ENCODE data around the gene FUT1. TPM values are rescaled to one million over a fixed set of nuclear protein-coding genes. Genes with fewer than 3 reads are reported as not detected.

FUT1 gene
- polyA plus RNA-seq, 1 donor (not counting 4 experiments of a cell fraction or from before 2014, with no cell fraction given), result 3.7 TPM

GRCh38 chr19:48739404-48740163, 12.9 kb downstream of the FUT1 start:
- H3K27ac ChIP-seq (ENCODE audit: control insufficient read depth, insufficient read depth, low read length), result no peak overlapping the region
- no peaks in the 10 kb centered on the region for H3K27me3 ChIP-seq (ENCODE audit: control insufficient read depth, extremely low read depth, insufficient read depth, low read length)
- no peaks in the 10 kb centered on the region for H3K79me2 ChIP-seq (ENCODE audit: control insufficient read depth, insufficient read depth, low read length)
- peaks cover 16% of the 10 kb centered on the region for H3K4me1 ChIP-seq (ENCODE audit: control insufficient read depth, extremely low read depth, insufficient read depth, low read length)
- H3K4me2 ChIP-seq (ENCODE audit: control insufficient read depth, extremely low read depth, insufficient read depth, low read depth, low read length), result peak overlapping the region; percentile 74
- TF ChIP-seq, protein P1, sequence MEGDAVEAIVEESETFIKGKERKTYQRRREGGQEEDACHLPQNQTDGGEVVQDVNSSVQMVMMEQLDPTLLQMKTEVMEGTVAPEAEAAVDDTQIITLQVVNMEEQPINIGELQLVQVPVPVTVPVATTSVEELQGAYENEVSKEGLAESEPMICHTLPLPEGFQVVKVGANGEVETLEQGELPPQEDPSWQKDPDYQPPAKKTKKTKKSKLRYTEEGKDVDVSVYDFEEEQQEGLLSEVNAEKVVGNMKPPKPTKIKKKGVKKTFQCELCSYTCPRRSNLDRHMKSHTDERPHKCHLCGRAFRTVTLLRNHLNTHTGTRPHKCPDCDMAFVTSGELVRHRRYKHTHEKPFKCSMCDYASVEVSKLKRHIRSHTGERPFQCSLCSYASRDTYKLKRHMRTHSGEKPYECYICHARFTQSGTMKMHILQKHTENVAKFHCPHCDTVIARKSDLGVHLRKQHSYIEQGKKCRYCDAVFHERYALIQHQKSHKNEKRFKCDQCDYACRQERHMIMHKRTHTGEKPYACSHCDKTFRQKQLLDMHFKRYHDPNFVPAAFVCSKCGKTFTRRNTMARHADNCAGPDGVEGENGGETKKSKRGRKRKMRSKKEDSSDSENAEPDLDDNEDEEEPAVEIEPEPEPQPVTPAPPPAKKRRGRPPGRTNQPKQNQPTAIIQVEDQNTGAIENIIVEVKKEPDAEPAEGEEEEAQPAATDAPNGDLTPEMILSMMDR (optimal IDR thresholded peaks at IDR 0.05 in 1 of 3, IDR thresholded peaks at IDR 0.05 in 1 of 3, conservative IDR thresholded peaks at IDR 0.05 in 1 of 3; ENCODE audit: extremely low read depth in 1 of 3, insufficient read depth in 2 of 3, low read length in 3 of 3), result no peak
- TF ChIP-seq EZH2 (IDR thresholded peaks at IDR 0.05; ENCODE audit: low read length), result no peak
- H4K20me1 ChIP-seq (ENCODE audit: control insufficient read depth, extremely low read depth, insufficient read depth, low read length), result no peaks in the 10 kb centered on the region
- H3K4me3 ChIP-seq (ENCODE audit: control insufficient read depth in 2 of 3, extremely low read depth in 1 of 3, insufficient read depth in 2 of 3, low read depth in 1 of 3, low read length in 3 of 3), result peak overlapping the region; percentile 34 to 53 (median 53)
- H3K9me3 ChIP-seq (ENCODE audit: control insufficient read depth, low read depth, low read length), result no peaks in the 10 kb centered on the region
- no peak for DNase-seq (ENCODE audit: low read depth, low spot score)
- H3K36me3 ChIP-seq (ENCODE audit: control insufficient read depth in 2 of 2, extremely low read depth in 1 of 2, insufficient read depth in 2 of 2, low read length in 2 of 2), result no peaks in the 10 kb centered on the region
- peak overlapping the region; percentile 47 for H3K9ac ChIP-seq (ENCODE audit: control insufficient read depth, extremely low read depth, insufficient read depth, low read length)
- FAIRE-seq, result no peak
- H3K9me1 ChIP-seq (ENCODE audit: control insufficient read depth, extremely low read depth, insufficient read depth, low read length), result no peaks in the 10 kb centered on the region
- dilution Hi-C loops (cut with MboI; ENCODE audit: extremely low pct_ligation_motif_present, low sequenced_read_pairs), result no loop called here
- H2AFZ ChIP-seq (ENCODE audit: control insufficient read depth, low read length), result peak overlapping the region; percentile 66

DNA sequence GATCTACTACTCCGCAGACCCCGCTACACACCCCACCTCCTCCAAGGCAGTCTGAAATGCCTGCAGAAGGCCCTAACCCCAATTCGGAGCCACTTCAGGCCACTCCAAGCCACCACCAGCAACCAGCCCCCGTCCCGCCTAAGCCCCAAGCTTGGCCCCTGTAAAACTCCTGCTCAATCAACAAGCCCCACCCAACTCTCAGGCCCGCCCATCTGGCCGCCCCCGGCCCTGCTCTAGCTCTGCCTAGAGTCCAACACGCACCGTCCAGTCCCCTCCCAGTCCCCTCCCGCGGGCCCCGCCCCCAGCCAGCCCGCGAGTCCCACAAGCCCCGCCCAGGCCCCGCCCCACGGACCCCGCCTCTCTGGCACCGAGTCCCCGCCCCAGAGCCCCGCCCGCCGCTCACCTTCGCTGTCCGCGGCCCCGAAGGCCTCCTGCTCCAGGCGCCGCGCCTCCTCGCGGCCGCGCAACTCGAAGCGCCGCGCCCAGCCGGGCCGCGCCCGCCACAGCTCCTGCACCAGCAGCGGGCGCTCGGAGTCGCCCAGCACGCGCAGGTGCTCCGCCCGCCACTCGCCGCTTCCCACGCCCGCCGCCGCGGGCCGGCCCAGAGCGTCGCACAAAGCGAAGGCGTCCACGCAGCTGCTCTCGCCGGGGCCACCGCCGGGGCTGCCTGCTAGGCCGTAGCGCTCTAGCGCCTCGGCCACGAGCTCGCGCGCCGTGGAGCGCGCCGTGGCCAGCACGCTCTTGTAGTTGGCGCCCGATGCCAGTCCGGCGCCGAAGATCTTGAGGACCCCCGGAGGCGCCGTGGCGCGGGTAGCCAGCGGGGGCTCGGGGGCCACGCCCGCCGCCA, 13.7 kb downstream of the FUT1 start:
- Histone ChIP-seq H3K4me2 (ENCODE audit: control insufficient read depth, extremely low read depth, insufficient read depth, low read depth, low read length) (peak overlapping the region; percentile 74), H3K36me3 (ENCODE audit: control insufficient read depth in 2 of 2, extremely low read depth in 1 of 2, insufficient read depth in 2 of 2, low read length in 2 of 2) (no peaks in the 10 kb centered on the region), H3K9ac (ENCODE audit: control insufficient read depth, extremely low read depth, insufficient read depth, low read length) (peak overlapping the region; percentile 47), H3K27me3 (ENCODE audit: control insufficient read depth, extremely low read depth, insufficient read depth, low read length) (no peaks in the 10 kb centered on the region), H3K9me3 (ENCODE audit: control insufficient read depth, low read depth, low read length) (no peaks in the 10 kb centered on the region), H3K79me2 (ENCODE audit: control insufficient read depth, insufficient read depth, low read length) (no peaks in the 10 kb centered on the region), H3K27ac (ENCODE audit: control insufficient read depth, insufficient read depth, low read length) (no peak overlapping the region), H3K4me3 (ENCODE audit: control insufficient read depth in 2 of 3, extremely low read depth in 1 of 3, insufficient read depth in 2 of 3, low read depth in 1 of 3, low read length in 3 of 3) (peak overlapping the region; percentile 34 to 53 (median 53)), H3K9me1 (ENCODE audit: control insufficient read depth, extremely low read depth, insufficient read depth, low read length) (no peaks in the 10 kb centered on the region), H4K20me1 (ENCODE audit: control insufficient read depth, extremely low read depth, insufficient read depth, low read length) (no peaks in the 10 kb centered on the region), H2AFZ (ENCODE audit: control insufficient read depth, low read length) (peak overlapping the region; percentile 66), H3K4me1 (ENCODE audit: control insufficient read depth, extremely low read depth, insufficient read depth, low read length) (peaks cover 16% of the 10 kb centered on the region)
- DNase-seq (ENCODE audit: low read depth, low spot score), result peak; percentile 74
- TF ChIP-seq EZH2 (IDR thresholded peaks at IDR 0.05; ENCODE audit: low read length), result no peak
- TF ChIP-seq, protein P1 (optimal IDR thresholded peaks at IDR 0.05 in 1 of 3, IDR thresholded peaks at IDR 0.05 in 1 of 3, conservative IDR thresholded peaks at IDR 0.05 in 1 of 3; ENCODE audit: extremely low read depth in 1 of 3, insufficient read depth in 2 of 3, low read length in 3 of 3), result peak in 1 of 3 experiments; percentile 67
- dilution Hi-C loops (cut with MboI; ENCODE audit: extremely low pct_ligation_motif_present, low sequenced_read_pairs), result no loop called here
- FAIRE-seq, result no peak
